IMR-90 (cell line): ENCODE results near the gene GPC6.

Source experiments
- FOS ChIP-seq: fragments of 150-350 bp; IDR thresholded peaks from 2 replicates; pipeline ENCODE4 v1.6.1; 2016; ENCODE audit warnings: low read depth, low read length
- MAZ ChIP-seq: IDR thresholded peaks from 2 replicates; pipeline ENCODE4 v1.6.1; 2012; ENCODE audit warnings: low read depth, mild to moderate bottlenecking, low read length, improper control_type of control experiment, moderate library complexity, borderline replicate concordance
- POLR2A ChIP-seq: IDR thresholded peaks from 2 replicates; pipeline ENCODE4 v1.6.1; 2012; ENCODE audit warnings: mild to moderate bottlenecking, low read depth, low read length
- RCOR1 ChIP-seq: IDR thresholded peaks from 2 replicates; pipeline ENCODE4 v1.6.1; 2012; ENCODE audit warnings: mild to moderate bottlenecking, low read length, improper control_type of control experiment; ENCODE audit not compliant: insufficient replicate concordance
- RFX5 ChIP-seq: IDR thresholded peaks from 2 replicates; pipeline ENCODE4 v1.8.0; 2012; ENCODE audit warnings: low read depth, mild to moderate bottlenecking, low read length, moderate library complexity
- TF ChIP-seq, protein P1 (sequence below): conservative IDR thresholded peaks from 2 replicates; pipeline ENCODE4 v1.5.1; 2012; ENCODE audit warnings: mild to moderate bottlenecking, low read depth, low read length, improper control_type of control experiment

DNA sequence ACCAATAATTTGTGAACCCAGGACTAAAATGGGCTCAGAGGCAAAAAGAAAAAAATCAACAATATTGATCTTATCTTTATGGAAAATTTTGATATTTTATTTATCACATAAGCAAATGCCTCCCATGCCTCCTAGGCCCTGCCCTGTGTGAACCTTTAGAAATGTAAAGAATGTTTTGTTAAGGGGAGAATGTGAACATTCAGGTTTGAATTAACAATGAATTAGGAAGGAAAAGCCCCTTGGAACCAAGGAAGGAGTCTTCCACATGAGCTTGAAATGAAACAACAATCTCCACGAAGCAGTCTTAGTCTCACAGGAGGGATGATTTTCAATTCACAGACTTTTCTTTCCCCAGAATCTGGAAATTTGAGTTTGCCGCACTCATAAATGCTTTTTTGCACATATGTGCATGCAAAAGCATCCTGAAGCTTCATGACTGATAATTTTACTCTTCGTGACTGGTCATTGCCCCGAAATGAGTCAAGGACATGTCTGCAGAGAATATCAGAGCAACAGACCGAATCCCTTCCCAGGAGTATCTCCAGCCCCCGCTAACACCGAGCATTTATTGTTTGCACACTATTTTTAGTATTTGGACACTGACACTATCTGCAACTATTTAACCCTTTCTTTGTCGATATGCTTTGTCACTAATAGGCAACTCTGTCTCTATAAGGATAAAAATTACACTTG lies 1117.7 kb downstream of the GPC6 start:
- TF ChIP-seq, protein P1, sequence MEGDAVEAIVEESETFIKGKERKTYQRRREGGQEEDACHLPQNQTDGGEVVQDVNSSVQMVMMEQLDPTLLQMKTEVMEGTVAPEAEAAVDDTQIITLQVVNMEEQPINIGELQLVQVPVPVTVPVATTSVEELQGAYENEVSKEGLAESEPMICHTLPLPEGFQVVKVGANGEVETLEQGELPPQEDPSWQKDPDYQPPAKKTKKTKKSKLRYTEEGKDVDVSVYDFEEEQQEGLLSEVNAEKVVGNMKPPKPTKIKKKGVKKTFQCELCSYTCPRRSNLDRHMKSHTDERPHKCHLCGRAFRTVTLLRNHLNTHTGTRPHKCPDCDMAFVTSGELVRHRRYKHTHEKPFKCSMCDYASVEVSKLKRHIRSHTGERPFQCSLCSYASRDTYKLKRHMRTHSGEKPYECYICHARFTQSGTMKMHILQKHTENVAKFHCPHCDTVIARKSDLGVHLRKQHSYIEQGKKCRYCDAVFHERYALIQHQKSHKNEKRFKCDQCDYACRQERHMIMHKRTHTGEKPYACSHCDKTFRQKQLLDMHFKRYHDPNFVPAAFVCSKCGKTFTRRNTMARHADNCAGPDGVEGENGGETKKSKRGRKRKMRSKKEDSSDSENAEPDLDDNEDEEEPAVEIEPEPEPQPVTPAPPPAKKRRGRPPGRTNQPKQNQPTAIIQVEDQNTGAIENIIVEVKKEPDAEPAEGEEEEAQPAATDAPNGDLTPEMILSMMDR = no peak
- TF ChIP-seq POLR2A (no peak), RCOR1 (no peak), RFX5 (no peak), MAZ (no peak), FOS (no peak)
